ENCODE data around the gene NUP133.
"Not testable (repeated sequence)": the region's sequence is repeated elsewhere in the genome, so short reads cannot be mapped to it uniquely, and the experiment has no call there.

Gene NUP133

GRCh38 chr1:229448354-229448753 is 59.8 kb downstream of the NUP133 start:
- DNase-seq: no peak

- no peak for DNase-seq
Observed at GRCh38 chr1:229447809-229448252, 60.3 kb downstream of the NUP133 start.

GRCh38 chr1:229445828-229446227 is 62.3 kb downstream of the NUP133 start:
- no peak for DNase-seq

GRCh38 chr1:229440851-229441537 is 67.1 kb downstream of the NUP133 start:
- DNase-seq: no peak

GRCh38 chr1:229438021-229438420 is 70.1 kb downstream of the NUP133 start:
- DNase-seq: no peak

- DNase-seq: no peak
Observed at GRCh38 chr1:229437443-229437842, 70.7 kb downstream of the NUP133 start.

GRCh38 chr1:229436201-229436600 is 71.9 kb downstream of the NUP133 start:
- DNase-seq: no peak

GRCh38 chr1:229434641-229435051 is 73.5 kb downstream of the NUP133 start:
- no peak for DNase-seq

- DNase-seq: no peak
Observed at GRCh38 chr1:229434005-229434640, 74.0 kb downstream of the NUP133 start, which contains the start of gene ACTA1. TSS of gene ACTA1 (minus strand) at chr1:229434094. CDS start at chr1:229433115, 979 bp downstream.

GRCh38 chr1:229433364-229434004 is 74.7 kb downstream of the NUP133 start:
- no peak for DNase-seq

- no peak for DNase-seq
Observed at GRCh38 chr1:229432905-229433304, 75.2 kb downstream of the NUP133 start.

- DNase-seq: no peak
Observed at GRCh38 chr1:229432116-229432461, 76.1 kb downstream of the NUP133 start.

- no peak for DNase-seq
Observed at GRCh38 chr1:229431284-229432115, 76.6 kb downstream of the NUP133 start.

- no peak for DNase-seq
Observed at GRCh38 chr1:229430761-229431283, 77.3 kb downstream of the NUP133 start.

GRCh38 chr1:229428256-229428655 is 79.9 kb downstream of the NUP133 start:
- no peak for DNase-seq

- no peak for DNase-seq
Observed at GRCh38 chr1:229427572-229427971, 80.6 kb downstream of the NUP133 start.

- no peak for DNase-seq
Observed at GRCh38 chr1:229425564-229426159, 82.5 kb downstream of the NUP133 start.

- no peak for DNase-seq
Observed at GRCh38 chr1:229420765-229421164, 87.4 kb downstream of the NUP133 start.

GRCh38 chr1:229420224-229420623 is 87.9 kb downstream of the NUP133 start:
- no peak for DNase-seq

- not testable (repeated sequence) for DNase-seq
Observed at GRCh38 chr1:229418586-229418985, 89.6 kb downstream of the NUP133 start.

- not testable (repeated sequence) for DNase-seq
Observed at GRCh38 chr1:229412810-229413209, 95.3 kb downstream of the NUP133 start.

- no peak for DNase-seq
Observed at GRCh38 chr1:229412056-229412455, 96.1 kb downstream of the NUP133 start.

All from stimulated activated CD4-positive, alpha-beta T cell treated with anti-CD3 and anti-CD28 coated beads, Interleukin-12 subunit alpha, Interleukin-12 subunit beta, amount 100 ng/mL, for 4 hours (primary cell).